K562 (cell line): ENCODE data around the gene POU3F3. TPM values are rescaled to one million over a fixed set of nuclear protein-coding genes. Genes with fewer than 3 reads are reported as not detected.

ENCODE experiments used
- MCM2 ChIP-seq: fragments of 450-650 bp; IDR thresholded peaks from 2 replicates; pipeline ENCODE4 v1.6.1; 2017; ENCODE audit warnings: low read depth, mild to moderate bottlenecking
- SMAD3 ChIP-seq: fragments of 450-650 bp; formaldehyde crosslinking; conservative IDR thresholded peaks from 2 replicates; pipeline ENCODE4 v1.4.0; 2020; ENCODE audit warnings: mild to moderate bottlenecking
- ZKSCAN3 ChIP-seq: fragments of 250-450 bp; sonication (Bioruptor Pico); IDR thresholded peaks from 2 replicates; pipeline ENCODE4 v1.4.0; 2020
- ZNF133 ChIP-seq: fragments of 250-450 bp; sonication (Bioruptor Pico); IDR thresholded peaks from 2 replicates; pipeline ENCODE4 v1.4.0; 2020; ENCODE audit warnings: mild to moderate bottlenecking
- polyA plus RNA-seq, 8 experiments: library from polyadenylated mRNA; depleted of rRNA in 4 of 8; stranded (reverse) in 5 of 8; unstranded in 3 of 8; fragments of >200 nt; fragmentation: Nextera tagmentation in 2 of 8; fragmentation: Illumina TruSeq in 1 of 8; extraction: Ambion mirVana in 2 of 8; extraction: Trizol in 1 of 8; gene quantifications; 2 replicates each; pipeline versions ENCODE4 v1.2.1 to v1.2.3, GENCODE V29; 2011 to 2014; ENCODE audit warnings: inconsistent platforms in 1 of 8, missing spikeins in 1 of 8
- total RNA-seq, 7 experiments: library from RNA; depleted of rRNA in 6 of 7; stranded (reverse); fragments of >200 nt in 6 of 7; fragmentation: Illumina TruSeq in 2 of 7; extraction: Trizol in 2 of 7; gene quantifications; 2 replicates each; pipeline versions ENCODE4 v1.2.1 to v1.2.3, GENCODE V29; 2011 to 2021; ENCODE audit warnings: low replicate concordance in 1 of 7
- TF ChIP-seq, protein P1 (sequence below): sonication (generic); formaldehyde crosslinking; IDR thresholded peaks from 2 replicates; pipeline ENCODE4 v1.8.0; 2023; ENCODE audit warnings: missing genetic modification reagents, mild to moderate bottlenecking, borderline replicate concordance
- TF ChIP-seq, protein P2 (sequence below): IDR thresholded peaks from 2 replicates; pipeline ENCODE4 v1.6.1; 2014; ENCODE audit warnings: antibody characterized with exemption

The POU3F3 gene
- total and polyA plus RNA-seq, 9 of the 15 experiments (the other 6 are each of a cell fraction or from before 2014, with no cell fraction given), result not detected

DNA sequence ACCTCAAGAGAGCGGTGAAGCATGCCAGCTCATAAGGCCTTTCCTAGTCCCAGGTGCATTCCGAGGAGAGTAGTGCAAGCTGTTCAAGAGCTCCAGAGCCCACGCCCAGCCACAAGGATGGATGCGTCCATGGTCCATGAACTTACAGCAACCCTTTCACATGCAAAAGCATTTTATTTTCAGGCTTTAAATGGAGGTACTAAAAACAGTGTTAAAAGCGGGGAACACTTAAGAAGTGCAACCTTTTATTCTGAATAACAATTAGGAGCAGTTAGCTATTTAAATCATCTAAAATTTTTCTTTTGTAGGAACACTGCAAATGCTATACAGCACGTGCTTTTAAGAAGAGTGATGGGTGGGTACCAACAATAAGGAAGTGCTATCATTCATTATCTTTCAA, 33.8 kb downstream of the POU3F3 start (continued):
- TF ChIP-seq, protein P1, sequence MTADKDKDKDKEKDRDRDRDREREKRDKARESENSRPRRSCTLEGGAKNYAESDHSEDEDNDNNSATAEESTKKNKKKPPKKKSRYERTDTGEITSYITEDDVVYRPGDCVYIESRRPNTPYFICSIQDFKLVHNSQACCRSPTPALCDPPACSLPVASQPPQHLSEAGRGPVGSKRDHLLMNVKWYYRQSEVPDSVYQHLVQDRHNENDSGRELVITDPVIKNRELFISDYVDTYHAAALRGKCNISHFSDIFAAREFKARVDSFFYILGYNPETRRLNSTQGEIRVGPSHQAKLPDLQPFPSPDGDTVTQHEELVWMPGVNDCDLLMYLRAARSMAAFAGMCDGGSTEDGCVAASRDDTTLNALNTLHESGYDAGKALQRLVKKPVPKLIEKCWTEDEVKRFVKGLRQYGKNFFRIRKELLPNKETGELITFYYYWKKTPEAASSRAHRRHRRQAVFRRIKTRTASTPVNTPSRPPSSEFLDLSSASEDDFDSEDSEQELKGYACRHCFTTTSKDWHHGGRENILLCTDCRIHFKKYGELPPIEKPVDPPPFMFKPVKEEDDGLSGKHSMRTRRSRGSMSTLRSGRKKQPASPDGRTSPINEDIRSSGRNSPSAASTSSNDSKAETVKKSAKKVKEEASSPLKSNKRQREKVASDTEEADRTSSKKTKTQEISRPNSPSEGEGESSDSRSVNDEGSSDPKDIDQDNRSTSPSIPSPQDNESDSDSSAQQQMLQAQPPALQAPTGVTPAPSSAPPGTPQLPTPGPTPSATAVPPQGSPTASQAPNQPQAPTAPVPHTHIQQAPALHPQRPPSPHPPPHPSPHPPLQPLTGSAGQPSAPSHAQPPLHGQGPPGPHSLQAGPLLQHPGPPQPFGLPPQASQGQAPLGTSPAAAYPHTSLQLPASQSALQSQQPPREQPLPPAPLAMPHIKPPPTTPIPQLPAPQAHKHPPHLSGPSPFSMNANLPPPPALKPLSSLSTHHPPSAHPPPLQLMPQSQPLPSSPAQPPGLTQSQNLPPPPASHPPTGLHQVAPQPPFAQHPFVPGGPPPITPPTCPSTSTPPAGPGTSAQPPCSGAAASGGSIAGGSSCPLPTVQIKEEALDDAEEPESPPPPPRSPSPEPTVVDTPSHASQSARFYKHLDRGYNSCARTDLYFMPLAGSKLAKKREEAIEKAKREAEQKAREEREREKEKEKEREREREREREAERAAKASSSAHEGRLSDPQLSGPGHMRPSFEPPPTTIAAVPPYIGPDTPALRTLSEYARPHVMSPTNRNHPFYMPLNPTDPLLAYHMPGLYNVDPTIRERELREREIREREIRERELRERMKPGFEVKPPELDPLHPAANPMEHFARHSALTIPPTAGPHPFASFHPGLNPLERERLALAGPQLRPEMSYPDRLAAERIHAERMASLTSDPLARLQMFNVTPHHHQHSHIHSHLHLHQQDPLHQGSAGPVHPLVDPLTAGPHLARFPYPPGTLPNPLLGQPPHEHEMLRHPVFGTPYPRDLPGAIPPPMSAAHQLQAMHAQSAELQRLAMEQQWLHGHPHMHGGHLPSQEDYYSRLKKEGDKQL (CRISPR knock-in tag), result no peak
- TF ChIP-seq ZKSCAN3 (CRISPR knock-in tag) (no peak), MCM2 (no peak), ZNF133 (CRISPR knock-in tag) (no peak), SMAD3 (CRISPR knock-in tag) (no peak)
- TF ChIP-seq, protein P2, sequence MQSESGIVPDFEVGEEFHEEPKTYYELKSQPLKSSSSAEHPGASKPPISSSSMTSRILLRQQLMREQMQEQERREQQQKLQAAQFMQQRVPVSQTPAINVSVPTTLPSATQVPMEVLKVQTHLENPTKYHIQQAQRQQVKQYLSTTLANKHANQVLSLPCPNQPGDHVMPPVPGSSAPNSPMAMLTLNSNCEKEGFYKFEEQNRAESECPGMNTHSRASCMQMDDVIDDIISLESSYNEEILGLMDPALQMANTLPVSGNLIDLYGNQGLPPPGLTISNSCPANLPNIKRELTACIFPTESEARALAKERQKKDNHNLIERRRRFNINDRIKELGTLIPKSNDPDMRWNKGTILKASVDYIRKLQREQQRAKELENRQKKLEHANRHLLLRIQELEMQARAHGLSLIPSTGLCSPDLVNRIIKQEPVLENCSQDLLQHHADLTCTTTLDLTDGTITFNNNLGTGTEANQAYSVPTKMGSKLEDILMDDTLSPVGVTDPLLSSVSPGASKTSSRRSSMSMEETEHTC, result no peak
